ENCODE measurements around the gene RELCH. TPM values are rescaled to one million over a fixed set of nuclear protein-coding genes. Genes with fewer than 3 reads are reported as not detected.

RELCH gene
- total and polyA plus RNA-seq, 8 donors = 23.8 to 40.7 (median 34.1) TPM

GRCh38 chr18:62199629-62200028 is 12.6 kb downstream of the RELCH start:
- DNase-seq (no peak), ATAC-seq (no peak)
- no peak overlapping the region for H3K4me3 ChIP-seq
- TF ChIP-seq CTCF (IDR thresholded peaks at IDR 0.05) = no peak
- H3K9me3 ChIP-seq = no peaks in the 10 kb centered on the region
- peaks cover 0 to 35% of the 10 kb centered on the region in 2 donors for H3K4me1 ChIP-seq
- H3K27ac ChIP-seq = peak overlapping the region in 1 of 2 donors; percentile 8
- intact Hi-C loops (cut with DNase I) = no loop called here
- no peaks in the 10 kb centered on the region for H3K36me3 ChIP-seq
- H3K27me3 ChIP-seq = no peaks in the 10 kb centered on the region

GRCh38 chr18:62200121-62200914 is 13.3 kb downstream of the RELCH start:
- no peaks in the 10 kb centered on the region for H3K27me3 ChIP-seq
- no peak overlapping the region for H3K4me3 ChIP-seq
- DNase-seq (no peak), ATAC-seq (peak; percentile 23)
- H3K4me1 ChIP-seq = peaks cover 0 to 35% of the 10 kb centered on the region in 2 donors
- H3K9me3 ChIP-seq = no peaks in the 10 kb centered on the region
- no peak for TF ChIP-seq CTCF (IDR thresholded peaks at IDR 0.05)
- peak overlapping the region in 1 of 2 donors; percentile 8 for H3K27ac ChIP-seq
- H3K36me3 ChIP-seq = no peaks in the 10 kb centered on the region
- intact Hi-C loops (cut with DNase I) = no loop called here

GRCh38 chr18:62201870-62202269 is 14.8 kb downstream of the RELCH start:
- no peak overlapping the region for H3K4me3 ChIP-seq
- intact Hi-C loops (cut with DNase I) = no loop called here
- DNase-seq (peak in 1 of 4 donors; percentile 30), ATAC-seq (peak; percentile 69)
- no peaks in the 10 kb centered on the region for H3K36me3 ChIP-seq
- no peak overlapping the region for H3K27ac ChIP-seq
- TF ChIP-seq CTCF (IDR thresholded peaks at IDR 0.05) = no peak
- H3K4me1 ChIP-seq = peaks cover 0 to 35% of the 10 kb centered on the region in 2 donors
- no peaks in the 10 kb centered on the region for H3K9me3 ChIP-seq
- no peaks in the 10 kb centered on the region for H3K27me3 ChIP-seq

GRCh38 chr18:62205824-62206223 is 18.8 kb downstream of the RELCH start:
- intact Hi-C loops (cut with DNase I) = no loop called here

More at GRCh38 chr18:62205824-62206223, 18.8 kb downstream of the RELCH start:
- H3K36me3 ChIP-seq = no peaks in the 10 kb centered on the region
- H3K4me1 ChIP-seq = peaks cover 0 to 16% of the 10 kb centered on the region in 2 donors
- H3K9me3 ChIP-seq = no peaks in the 10 kb centered on the region
- DNase-seq = no peak
- no peaks in the 10 kb centered on the region for H3K27me3 ChIP-seq
- no peak overlapping the region for H3K27ac ChIP-seq
- TF ChIP-seq CTCF (IDR thresholded peaks at IDR 0.05) = no peak
- no peak for ATAC-seq
- H3K4me3 ChIP-seq = no peak overlapping the region

Measured in left lung (tissue), 10 donors.